ENCODE data around the gene CXorf49B.
"Not testable (repeated sequence)": the region's sequence is repeated elsewhere in the genome, so short reads cannot be mapped to it uniquely, and the experiment has no call there.

CXorf49B gene

DNA sequence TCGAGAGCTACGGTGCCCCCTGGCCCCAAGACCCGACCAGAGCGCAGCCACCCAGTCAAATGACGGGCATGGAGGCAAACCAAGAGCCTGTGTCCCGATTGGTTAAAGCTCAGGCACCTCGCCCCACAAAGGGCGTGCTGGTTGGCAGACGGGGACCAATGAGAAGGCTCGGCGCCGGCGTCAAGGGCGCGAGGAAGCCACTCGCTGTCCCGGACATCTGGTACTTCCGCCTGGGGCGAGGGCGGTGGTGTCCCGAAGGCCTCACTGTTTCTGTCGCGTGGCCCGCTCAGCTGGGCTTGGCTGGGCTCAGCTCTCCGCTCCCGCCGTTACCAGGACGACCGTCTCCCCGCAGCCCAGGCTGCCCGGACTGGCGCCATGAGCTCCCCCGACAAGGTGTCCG, at the start of gene CXorf49B:
Gene CXorf49B, plus strand, starts transcription at position 301 of the 400 bp plus-strand sequence. Its CDS starts 75 bp downstream, at position 376.
- DNase-seq = not testable (repeated sequence)

DNA sequence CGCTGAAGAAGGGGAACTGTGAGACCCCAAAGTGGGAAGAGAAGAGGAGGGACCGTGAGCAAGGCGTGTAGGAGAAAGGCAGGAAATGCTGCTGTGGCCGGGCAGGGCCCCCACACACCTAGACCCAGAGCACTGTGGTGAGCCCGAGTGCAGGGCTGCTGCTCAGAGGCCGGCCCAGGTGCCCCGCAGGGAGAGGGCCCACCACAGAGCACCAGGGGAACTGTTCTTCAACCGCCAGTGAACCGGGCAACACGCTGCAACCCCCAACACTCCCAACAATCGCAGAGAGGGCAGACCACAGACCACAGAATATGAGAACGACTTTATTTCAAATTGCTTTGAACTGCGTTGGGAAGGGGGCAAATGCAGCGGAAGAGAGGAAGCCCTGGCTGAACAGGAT, 49.1 kb upstream of the CXorf49B start:
- not testable (repeated sequence) for DNase-seq

DNA sequence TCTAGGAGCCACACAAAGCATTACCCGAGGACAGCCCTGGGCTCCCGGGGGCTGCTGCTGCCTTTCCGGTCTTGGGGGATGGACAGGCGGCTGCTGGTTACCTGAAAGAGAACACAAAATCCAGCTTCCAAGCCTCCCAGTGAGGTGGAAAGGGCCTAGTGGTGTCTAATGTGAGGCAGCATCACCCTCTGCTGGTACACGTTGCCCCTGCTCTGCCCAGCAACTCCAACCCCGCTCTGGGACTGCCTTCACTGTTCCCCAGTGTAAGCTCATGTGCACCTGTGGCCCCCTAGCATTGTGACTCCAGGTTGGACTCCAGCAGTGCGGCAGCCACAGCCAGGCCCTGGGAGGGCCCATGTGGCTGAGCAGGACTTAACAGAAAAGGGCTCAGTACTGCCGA, 47.6 kb upstream of the CXorf49B start:
- DNase-seq = not testable (repeated sequence)

DNA sequence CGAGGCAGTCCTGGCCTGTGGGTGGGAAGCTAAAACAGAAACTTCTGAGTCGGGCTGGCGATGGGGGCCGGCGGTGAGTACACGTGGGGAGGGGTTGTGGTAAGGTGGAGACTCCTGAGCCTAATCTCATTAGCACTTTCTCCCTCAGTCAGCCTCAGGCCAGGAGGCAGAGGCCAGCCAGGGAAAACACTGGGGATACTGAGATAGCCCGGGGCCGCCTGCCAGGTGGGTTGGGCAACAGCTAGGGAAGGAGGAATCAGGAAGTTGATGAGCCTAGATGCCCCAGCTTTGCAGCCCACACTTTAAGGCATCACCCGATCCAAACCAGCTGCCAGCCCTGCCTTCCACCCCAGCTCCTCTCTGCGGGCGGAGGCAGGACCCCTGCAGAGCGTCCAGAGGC, 46.8 kb upstream of the CXorf49B start:
- DNase-seq = not testable (repeated sequence)

DNA sequence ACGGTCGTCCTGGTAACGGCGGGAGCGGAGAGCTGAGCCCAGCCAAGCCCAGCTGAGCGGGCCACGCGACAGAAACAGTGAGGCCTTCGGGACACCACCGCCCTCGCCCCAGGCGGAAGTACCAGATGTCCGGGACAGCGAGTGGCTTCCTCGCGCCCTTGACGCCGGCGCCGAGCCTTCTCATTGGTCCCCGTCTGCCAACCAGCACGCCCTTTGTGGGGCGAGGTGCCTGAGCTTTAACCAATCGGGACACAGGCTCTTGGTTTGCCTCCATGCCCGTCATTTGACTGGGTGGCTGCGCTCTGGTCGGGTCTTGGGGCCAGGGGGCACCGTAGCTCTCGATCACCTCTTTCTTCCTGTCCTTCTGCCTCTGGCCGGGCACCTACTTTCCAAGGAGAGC, 45.0 kb upstream of the CXorf49B start, which contains the start of gene CXorf49:
Gene CXorf49, minus strand, starts transcription at position 101 of the 400 bp plus-strand sequence. CDS start 134 bp downstream, outside the sequence.
- not testable (repeated sequence) for DNase-seq

DNA sequence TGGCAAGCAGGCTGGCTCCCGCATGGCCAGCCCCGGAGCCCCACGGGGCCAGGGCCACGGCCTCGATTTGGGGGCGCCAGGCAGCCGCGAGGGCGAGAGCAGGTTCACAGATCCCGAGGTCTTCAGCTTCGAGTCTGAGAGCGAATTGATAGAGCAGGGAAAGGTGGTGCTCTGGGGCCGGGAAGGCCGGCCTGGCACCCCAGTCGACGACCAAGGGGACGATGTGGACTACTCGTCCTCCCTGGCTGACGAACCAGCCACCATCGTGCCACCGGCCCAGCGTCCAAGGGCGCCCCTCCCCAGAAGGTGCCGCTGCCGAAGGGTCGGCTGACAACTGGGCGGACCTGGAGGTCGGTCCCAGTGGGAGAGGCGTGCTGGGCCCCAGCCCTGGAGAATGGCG, 44.0 kb upstream of the CXorf49B start:
- DNase-seq = not testable (repeated sequence)

DNA sequence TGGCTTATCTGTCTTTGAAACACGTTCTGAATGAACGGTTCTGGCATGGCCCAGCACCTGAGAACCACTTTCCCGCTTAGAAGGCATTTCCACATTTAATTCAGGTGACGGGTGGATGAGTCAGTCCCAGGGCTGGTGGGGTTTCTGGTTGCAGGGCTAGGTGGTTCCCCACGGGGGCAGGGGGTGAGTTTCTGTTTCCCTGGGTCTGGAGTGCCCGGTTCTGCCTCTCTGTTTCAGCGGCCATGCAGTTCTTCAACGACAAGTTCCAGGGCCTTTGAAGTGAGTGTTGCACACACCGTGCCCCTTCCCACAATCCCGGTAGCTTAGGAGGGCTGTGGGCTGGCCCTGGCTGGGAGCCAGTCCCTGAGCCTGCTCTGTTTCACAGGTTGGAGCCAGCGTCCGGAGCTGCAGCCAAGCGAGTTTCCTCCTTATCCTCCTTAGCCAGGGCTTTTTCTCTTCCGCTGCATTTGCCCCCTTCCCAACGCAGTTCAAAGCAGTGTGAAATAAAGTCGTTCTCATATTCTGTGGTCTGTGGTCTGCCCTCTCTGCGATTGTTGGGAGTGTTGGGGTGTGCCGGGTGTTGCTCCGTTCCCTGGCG, 42.8 kb upstream of the CXorf49B start:
- DNase-seq = not testable (repeated sequence)

DNA sequence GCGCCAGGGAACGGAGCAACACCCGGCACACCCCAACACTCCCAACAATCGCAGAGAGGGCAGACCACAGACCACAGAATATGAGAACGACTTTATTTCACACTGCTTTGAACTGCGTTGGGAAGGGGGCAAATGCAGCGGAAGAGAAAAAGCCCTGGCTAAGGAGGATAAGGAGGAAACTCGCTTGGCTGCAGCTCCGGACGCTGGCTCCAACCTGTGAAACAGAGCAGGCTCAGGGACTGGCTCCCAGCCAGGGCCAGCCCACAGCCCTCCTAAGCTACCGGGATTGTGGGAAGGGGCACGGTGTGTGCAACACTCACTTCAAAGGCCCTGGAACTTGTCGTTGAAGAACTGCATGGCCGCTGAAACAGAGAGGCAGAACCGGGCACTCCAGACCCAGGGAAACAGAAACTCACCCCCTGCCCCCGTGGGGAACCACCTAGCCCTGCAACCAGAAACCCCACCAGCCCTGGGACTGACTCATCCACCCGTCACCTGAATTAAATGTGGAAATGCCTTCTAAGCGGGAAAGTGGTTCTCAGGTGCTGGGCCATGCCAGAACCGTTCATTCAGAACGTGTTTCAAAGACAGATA, 2.4 kb upstream of the CXorf49B start:
- not testable (repeated sequence) for DNase-seq

DNA sequence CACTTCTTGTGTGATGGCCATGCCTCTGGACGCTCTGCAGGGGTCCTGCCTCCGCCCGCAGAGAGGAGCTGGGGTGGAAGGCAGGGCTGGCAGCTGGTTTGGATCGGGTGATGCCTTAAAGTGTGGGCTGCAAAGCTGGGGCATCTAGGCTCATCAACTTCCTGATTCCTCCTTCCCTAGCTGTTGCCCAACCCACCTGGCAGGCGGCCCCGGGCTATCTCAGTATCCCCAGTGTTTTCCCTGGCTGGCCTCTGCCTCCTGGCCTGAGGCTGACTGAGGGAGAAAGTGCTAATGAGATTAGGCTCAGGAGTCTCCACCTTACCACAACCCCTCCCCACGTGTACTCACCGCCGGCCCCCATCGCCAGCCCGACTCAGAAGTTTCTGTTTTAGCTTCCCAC, 1.7 kb downstream of the CXorf49B start:
- not testable (repeated sequence) for DNase-seq

DNA sequence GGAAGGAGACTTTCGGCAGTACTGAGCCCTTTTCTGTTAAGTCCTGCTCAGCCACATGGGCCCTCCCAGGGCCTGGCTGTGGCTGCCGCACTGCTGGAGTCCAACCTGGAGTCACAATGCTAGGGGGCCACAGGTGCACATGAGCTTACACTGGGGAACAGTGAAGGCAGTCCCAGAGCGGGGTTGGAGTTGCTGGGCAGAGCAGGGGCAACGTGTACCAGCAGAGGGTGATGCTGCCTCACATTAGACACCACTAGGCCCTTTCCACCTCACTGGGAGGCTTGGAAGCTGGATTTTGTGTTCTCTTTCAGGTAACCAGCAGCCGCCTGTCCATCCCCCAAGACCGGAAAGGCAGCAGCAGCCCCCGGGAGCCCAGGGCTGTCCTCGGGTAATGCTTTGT, 2.5 kb downstream of the CXorf49B start:
- DNase-seq = not testable (repeated sequence)

DNA sequence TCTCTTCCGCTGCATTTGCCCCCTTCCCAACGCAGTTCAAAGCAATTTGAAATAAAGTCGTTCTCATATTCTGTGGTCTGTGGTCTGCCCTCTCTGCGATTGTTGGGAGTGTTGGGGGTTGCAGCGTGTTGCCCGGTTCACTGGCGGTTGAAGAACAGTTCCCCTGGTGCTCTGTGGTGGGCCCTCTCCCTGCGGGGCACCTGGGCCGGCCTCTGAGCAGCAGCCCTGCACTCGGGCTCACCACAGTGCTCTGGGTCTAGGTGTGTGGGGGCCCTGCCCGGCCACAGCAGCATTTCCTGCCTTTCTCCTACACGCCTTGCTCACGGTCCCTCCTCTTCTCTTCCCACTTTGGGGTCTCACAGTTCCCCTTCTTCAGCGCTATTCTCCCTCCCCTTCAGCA, 4.0 kb downstream of the CXorf49B start:
- not testable (repeated sequence) for DNase-seq

DNA sequence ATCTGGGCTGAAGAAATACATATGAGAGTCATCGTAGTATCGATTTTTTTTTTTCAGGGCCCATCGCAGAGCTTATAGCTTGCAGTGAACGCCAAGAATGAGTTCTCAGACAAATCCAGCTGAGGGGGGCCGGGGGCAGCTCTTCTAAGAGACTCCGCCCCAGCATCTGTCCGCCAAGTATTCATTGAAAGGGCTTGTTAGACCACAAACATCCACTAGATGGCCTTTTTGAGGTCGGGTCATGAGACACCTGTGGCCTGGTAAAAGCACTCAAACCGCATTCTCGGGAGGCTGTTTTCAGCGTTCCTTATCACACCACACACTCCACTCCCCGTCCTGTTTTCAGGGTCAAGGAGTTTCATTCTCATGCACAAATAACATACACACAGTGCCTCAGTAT, 15.2 kb downstream of the CXorf49B start:
- not testable (repeated sequence) for DNase-seq

DNA sequence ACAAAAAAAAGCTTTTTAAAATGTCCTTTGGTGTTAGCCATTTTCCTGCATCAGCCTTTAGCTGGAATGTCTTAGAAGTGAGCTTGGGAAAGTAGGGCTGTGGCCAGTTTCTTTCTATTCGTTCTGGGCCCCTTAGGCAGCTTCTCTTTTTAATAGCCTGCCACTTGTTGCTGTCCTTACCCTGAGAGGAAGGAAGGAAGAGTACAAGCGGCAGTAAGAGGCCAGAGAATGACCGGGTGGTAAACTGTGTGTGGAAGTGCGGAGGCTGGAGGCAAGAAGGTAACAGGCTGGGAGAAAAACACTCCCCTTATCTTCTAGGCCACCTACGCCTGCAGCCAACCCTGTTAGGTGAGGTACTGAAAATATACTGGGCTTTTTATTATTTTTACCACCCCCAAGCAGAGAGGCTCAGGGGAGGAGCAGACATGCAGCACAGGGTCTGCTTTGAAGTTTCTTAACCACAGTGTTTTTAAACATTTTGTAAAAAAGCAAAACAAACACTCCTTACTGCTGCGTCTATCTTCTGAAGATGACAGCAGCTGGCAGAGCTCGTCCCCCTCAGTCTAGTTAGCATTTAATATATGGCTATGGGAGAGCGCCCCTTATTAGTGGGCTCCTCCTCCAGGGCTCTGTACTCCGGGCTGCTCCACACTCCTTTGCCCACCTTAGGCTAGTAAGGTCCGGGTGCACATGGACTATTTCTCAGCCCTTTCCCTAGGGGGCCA, 19.2 kb downstream of the CXorf49B start:
- not testable (repeated sequence) for DNase-seq

DNA sequence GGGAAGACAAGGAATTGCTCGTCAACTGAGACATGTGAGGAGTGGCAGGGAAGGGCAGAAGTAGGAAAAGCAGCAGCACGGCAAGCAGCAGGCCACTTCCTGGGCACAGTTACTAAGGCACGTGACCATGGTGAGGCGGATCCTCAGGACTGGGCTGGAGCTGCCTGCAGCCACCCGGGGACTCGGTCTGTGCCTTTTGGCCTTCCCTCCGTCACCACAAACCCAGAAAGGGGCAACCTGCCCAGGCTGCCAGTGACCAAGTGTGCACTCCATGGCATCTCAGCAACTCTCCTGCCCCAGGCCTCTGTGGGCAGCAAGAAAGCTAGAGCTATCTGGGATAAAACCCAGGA, 19.8 kb downstream of the CXorf49B start:
- not testable (repeated sequence) for DNase-seq

DNA sequence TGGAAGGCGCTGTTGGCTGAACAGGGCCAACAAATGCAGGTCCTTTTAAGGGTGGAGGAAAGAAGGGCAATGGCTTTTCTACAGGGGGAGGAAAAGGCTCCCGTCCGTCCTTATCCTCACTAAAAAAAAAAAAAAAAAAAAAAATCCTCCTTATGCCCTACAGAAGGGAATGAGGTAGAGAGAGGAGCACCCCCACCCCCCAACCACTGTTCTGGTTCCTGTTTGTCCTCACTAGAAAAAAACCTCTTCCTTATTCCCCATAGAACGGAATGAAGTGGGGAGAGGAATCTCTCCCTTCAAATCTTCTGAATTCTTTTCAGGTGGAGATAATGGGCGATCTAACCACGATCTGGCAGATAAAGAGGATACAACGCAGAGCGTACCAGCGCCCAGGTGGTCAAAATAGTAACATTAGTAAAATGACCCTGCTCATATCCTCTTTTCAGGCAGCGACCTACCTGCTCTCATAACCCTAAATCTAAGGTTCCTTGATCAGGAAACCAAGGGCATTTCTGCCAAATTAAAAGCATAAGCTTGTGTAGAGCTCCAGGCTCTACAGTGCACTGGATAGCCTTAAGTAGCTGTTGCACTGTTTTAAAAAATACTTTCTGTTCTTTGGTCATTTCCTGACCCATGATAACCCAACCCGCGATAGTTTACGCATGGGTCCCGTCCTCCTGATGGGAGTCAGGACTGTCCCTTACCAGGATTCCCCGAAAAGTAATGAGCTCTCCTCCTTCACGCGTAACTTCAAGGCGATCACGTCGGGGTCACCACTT, 20.6 kb downstream of the CXorf49B start:
- DNase-seq = not testable (repeated sequence)

DNA sequence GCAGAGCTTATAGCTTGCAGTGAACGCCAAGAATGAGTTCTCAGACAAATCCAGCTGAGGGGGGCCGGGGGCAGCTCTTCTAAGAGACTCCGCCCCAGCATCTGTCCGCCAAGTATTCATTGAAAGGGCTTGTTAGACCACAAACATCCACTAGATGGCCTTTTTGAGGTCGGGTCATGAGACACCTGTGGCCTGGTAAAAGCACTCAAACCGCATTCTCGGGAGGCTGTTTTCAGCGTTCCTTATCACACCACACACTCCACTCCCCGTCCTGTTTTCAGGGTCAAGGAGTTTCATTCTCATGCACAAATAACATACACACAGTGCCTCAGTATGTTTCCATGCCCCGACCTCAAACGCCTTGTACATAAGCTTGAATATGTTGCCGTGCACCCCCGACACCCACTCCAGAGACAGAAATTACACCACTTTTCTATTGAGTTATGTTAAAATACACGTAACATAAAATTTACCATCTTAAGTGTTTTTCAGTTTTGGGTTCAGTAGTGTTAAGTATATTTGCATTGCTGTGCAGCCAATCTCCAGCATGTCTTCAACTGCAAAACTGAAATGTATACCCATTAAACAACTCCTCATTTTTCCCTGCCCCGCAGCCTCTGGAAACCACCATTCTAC, 21.3 kb downstream of the CXorf49B start:
- not testable (repeated sequence) for DNase-seq

DNA sequence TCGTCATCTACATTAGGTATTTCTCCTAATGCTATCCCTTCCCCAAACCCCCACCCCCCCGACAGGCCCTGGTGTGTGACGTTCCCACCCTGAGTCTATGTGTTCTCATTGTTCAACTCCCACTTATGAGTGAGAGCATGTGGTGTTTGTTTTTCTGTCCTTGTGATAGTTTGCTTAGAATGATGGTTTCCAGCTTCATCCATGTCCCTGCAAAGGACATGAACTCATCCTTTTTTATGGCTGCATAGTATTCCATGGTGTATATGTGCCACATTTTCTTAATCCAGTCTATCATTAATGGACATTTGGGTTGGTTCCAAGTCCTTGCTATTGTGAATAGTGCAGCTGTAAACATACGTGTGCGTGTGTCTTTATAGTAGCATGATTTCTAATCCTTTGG, 43.3 kb downstream of the CXorf49B start:
- DNase-seq = not testable (repeated sequence)

DNA sequence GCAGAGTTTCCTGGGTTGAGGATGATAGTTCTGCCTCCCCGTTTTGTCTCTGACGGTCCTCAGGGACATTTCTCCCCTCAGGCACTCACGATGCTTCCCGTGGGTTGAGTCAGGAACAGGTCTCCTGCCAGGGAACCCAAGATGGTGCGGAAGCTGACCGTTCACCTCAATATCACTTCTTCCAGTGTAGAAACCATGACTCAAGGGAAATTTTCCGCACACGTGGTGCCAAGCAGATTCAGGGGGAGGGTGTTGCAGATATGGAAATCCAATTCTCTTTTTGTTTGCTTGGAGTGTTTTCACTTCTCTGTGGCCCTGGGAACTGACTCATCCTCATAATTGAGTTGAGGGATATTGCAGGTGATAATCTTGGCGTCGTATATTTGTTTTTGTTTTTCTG, 46.7 kb downstream of the CXorf49B start:
- DNase-seq = no peak

DNA sequence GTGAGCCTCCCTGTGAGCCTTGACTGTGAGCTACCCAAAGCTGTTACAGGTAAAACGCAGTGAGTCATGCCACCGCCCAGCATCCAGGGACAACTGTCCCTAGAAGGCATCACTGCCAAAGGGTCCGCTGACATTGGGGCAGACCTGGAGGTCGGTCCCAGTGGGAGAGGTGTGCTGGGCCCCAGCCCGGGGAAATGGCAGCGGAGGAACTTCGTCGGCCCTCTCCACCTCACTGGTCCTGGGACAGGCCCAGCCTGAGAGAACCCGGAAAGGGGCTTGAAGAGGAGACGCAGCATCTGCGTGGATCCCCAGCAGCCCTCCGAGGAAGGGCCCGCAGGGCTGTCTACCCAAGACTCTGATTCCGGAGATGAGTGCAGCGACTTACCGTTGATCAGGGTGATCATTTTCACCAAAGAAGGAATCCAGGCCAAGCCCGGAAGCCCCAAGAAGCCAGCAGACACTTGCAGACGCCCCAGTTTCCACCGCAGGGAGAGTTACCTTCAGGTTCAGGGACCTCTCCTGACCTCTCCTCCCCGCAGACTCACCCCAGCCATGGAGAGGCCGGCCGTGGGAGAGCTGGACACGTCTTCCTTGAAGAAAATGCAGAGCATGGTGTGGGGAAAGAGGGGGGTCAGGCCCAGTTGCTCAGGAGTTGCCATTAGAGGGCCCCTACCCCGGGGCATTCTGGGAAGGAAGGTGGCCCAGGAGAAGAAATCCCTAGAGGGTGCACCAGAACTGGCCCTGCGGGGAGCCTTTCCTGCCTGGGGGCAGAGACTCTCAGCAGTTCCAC, 51.2 kb downstream of the CXorf49B start:
- no peak for DNase-seq

DNA sequence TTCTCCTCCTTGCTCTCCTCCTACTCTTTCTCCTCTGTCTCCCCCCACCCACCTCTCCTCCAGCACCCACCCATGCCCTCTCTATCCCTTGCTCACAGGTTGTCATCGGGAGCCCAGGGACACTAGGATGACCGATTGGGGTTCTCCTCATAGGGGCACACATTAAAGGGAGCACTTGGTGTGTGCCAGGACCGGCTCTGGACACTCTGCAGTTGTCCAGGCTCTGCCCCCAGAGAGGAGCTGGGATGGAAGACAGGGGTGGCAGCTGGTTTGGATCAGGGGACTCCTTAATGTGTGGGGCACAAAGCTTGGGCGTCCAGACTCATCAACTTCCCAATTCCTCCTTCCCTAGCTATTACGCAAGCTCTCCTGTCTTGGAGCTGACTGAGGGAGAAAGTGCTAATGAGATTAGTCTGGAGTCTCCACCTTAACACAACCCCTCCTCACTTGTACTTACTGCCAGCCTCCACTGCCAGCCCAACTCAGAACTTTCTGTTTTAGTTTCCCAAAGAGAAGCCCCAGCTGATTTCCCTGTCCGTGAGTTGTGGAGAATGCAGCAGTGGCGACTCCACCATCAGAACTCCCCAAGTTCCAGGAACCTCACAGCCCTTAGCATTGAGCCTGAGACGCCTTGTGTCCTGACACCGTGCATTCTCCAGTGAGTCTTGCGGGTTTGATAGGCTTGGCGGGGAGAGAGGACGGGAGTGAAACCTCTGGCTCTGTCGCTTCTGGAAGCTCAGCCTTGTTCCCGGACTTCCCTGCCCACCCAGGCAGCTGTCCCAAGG, 52.2 kb downstream of the CXorf49B start:
- DNase-seq = no peak

DNA sequence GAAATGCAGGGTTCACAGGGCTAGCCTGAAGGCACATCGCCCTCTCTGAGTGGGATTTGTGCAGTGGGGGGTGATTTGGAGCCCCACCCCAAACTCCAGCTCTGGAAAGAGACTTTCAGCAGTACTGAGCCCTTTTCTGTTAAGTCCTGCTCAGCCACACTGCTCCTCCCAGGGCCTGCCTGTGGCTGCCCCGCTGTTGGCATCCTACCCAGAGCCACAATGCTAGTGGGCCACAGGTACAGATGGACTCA, 52.7 kb downstream of the CXorf49B start:
- no peak for DNase-seq
